ENCODE data around the gene DCHS1. TPM values are rescaled to one million over a fixed set of nuclear protein-coding genes. Genes with fewer than 3 reads are reported as not detected.

DCHS1 gene
- total RNA-seq, 4 donors from 2014 or later: 12.6 to 27.8 (median 20.1) TPM

DNA sequence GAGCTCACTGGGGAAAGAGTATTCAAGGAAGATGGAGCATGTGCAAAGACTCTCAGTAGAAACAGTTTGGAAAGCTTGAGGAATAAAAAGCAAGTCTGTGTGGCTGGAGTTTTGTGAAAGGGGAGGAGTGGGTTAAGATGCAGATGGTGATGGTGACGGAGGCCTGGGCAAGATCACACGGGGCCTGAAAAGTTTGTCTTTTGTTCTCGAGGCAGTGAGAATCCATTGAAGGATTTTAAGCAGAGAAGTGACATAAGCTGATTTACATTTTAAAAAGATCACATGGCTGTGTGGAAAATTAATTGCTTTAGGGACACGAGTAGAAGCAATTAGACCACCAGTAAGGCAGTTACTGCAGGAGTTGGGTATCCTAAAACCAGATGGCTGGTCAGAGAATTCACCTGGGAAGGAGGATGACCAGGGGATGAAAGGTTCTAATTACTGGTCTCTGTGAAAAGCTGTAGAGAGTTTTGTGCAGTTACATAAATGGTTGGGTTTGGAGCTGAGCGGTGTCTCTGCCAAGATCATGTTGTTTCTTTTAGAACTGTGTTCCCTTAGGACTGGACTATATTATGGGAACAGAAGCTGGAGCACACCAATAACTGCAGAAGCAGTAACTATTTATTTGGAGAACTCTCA is 59.3 kb downstream of the DCHS1 start:
- peaks cover 4 to 80% (median 10%) of the 10 kb centered on the region in 3 donors for H3K36me3 ChIP-seq
- H3K4me1 ChIP-seq: peaks cover 0 to 48% (median 8%) of the 10 kb centered on the region in 4 donors
- TF ChIP-seq EP300 (IDR thresholded peaks at IDR 0.05): no peak
- TF ChIP-seq, protein P1, sequence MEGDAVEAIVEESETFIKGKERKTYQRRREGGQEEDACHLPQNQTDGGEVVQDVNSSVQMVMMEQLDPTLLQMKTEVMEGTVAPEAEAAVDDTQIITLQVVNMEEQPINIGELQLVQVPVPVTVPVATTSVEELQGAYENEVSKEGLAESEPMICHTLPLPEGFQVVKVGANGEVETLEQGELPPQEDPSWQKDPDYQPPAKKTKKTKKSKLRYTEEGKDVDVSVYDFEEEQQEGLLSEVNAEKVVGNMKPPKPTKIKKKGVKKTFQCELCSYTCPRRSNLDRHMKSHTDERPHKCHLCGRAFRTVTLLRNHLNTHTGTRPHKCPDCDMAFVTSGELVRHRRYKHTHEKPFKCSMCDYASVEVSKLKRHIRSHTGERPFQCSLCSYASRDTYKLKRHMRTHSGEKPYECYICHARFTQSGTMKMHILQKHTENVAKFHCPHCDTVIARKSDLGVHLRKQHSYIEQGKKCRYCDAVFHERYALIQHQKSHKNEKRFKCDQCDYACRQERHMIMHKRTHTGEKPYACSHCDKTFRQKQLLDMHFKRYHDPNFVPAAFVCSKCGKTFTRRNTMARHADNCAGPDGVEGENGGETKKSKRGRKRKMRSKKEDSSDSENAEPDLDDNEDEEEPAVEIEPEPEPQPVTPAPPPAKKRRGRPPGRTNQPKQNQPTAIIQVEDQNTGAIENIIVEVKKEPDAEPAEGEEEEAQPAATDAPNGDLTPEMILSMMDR (IDR thresholded peaks at IDR 0.05): no peak
- TF ChIP-seq POLR2A (IDR thresholded peaks at IDR 0.05): no peak
- H3K27ac ChIP-seq: peak overlapping the region in 2 of 4 donors; percentile 48 to 60
- H3K4me3 ChIP-seq: no peak overlapping the region
- DNase-seq (ENCODE audit: low spot score in 2 of 2): peak in 1 of 2 donors; percentile 3
- no peaks in the 10 kb centered on the region for H3K27me3 ChIP-seq
- no peaks in the 10 kb centered on the region for H3K9me3 ChIP-seq
- 17 to 23% methylated on average over 5 of the region's 5 CpGs for WGBS, 2 donors

DNA sequence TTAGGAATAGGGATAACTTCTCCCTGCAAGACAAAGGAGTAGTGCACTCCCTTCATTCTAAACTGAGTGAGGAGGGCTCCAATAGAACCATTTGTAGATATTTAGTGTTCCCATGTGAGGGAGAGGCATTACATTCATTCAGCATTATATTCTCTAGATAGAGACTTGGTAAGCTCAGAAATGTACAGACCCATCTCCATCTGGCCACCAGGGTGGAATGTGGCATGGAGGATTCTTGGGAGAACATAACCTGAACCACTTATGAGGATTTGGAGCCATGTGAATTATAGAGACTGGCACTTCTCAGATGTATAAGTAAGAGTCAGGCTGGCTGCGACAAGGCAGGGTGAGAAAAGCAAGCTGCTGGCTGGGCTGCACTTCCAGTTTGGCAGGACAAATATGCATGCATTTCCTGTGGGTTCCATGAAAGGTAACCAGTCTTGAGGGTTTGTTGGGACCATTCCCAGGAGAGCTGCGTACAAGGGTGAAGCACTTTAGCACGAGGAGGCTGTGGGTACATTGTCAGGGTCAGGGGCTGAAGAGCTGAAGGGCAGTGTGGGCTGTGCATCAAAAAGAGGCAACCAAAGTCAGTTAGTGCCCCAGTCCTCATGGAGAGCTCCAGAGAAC is 61.4 kb downstream of the DCHS1 start:
- peaks cover 0 to 59% (median 2%) of the 10 kb centered on the region in 3 donors for H3K36me3 ChIP-seq
- DNase-seq (ENCODE audit: low spot score in 2 of 2): peak in 1 of 2 donors; percentile 3
- no peaks in the 10 kb centered on the region for H3K27me3 ChIP-seq
- no peak for TF ChIP-seq EP300 (IDR thresholded peaks at IDR 0.05)
- TF ChIP-seq POLR2A (IDR thresholded peaks at IDR 0.05): no peak
- TF ChIP-seq, protein P1 (IDR thresholded peaks at IDR 0.05): no peak
- H3K4me1 ChIP-seq: peaks cover 0 to 31% (median 8%) of the 10 kb centered on the region in 4 donors
- no peaks in the 10 kb centered on the region for H3K9me3 ChIP-seq
- 77 to 78% methylated on average over 3 of the region's 3 CpGs for WGBS, 2 donors
- H3K4me3 ChIP-seq: no peak overlapping the region
- H3K27ac ChIP-seq: no peak overlapping the region

DNA sequence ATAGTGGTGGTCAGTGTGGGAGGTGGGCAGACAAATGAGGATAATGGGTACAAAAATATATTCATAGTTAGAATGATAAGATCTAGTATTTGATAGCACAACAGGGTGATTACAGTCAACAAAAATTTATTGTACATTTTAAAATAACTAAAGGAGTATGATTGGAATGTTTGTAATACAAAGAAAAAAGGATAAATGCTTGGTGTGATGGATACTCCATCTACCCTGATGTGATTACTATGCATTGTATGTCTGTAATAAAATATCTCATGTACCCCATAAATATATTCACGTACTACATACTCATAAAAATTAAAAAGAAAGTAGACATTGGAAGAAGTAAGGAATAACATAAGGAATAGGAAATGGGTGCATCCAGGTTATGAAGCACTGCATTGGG is 67.6 kb downstream of the DCHS1 start:
- peaks cover 0 to 48% (median 2%) of the 10 kb centered on the region in 3 donors for H3K36me3 ChIP-seq
- peaks cover 0 to 18% (median 8%) of the 10 kb centered on the region in 4 donors for H3K9me3 ChIP-seq
- no peaks in the 10 kb centered on the region for H3K4me1 ChIP-seq
- TF ChIP-seq, protein P1 (IDR thresholded peaks at IDR 0.05): no peak
- TF ChIP-seq POLR2A (IDR thresholded peaks at IDR 0.05) (no peak), EP300 (IDR thresholded peaks at IDR 0.05) (no peak)
- no peaks in the 10 kb centered on the region for H3K27me3 ChIP-seq
- 85 to 86% methylated on average over 1 of the region's 1 CpG for WGBS, 2 donors
- no peak for DNase-seq (ENCODE audit: low spot score in 2 of 2)
- no peak overlapping the region for H3K4me3 ChIP-seq
- H3K27ac ChIP-seq: no peak overlapping the region

DNA sequence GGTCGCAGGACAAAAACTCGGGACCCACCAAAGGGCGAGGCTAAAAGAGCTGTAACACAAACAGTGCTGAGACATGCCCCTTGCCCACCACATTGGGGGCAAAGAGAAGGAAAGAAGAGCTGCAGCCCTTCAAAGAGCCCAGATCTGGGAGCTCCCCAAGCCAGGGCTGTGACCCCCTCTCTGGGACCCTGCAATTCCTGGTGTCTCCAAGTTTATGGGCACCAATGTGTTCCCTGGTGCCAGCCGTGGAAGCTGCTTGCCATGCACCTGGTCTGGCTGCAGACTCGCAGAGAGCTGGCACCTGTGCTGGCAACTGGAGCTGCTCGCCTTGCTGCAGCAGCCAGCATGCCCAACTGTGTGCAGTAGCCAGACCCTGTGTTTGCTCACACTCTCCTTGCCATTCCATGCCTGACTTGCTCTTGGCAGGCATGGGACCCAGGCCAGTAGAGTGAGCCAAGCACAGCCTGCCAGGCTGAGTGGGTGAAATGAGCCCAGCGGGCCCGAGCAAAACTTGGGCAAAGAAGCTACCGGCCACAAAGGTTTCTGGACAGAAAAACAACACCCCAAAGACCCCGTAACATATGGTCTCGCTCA is 68.2 kb downstream of the DCHS1 start:
- Histone ChIP-seq H3K27me3 (no peaks in the 10 kb centered on the region), H3K9me3 (peaks cover 0 to 23% (median 8%) of the 10 kb centered on the region in 4 donors), H3K27ac (no peak overlapping the region), H3K36me3 (peaks cover 0 to 49% (median 2%) of the 10 kb centered on the region in 3 donors), H3K4me1 (no peaks in the 10 kb centered on the region), H3K4me3 (no peak overlapping the region)
- DNase-seq (ENCODE audit: low spot score in 2 of 2): no peak
- WGBS, 2 donors: 84 to 88% methylated on average over 11 of the region's 11 CpGs
- TF ChIP-seq POLR2A (IDR thresholded peaks at IDR 0.05) (no peak), EP300 (IDR thresholded peaks at IDR 0.05) (no peak)
- TF ChIP-seq, protein P1 (IDR thresholded peaks at IDR 0.05): no peak

Data from tibial nerve (tissue), 4 donors.